GM12864 (cell line): ENCODE results near the gene TSPAN9.

Experiments
- DNase-seq: peaks from one replicate; pipeline ENCODE4 v3.0.0-alpha.2; 2011; ENCODE audit warnings: low read depth
- H3K4me3 ChIP-seq: 2 replicates; pipeline ENCODE4 v1.5.1; 2011; ENCODE audit warnings: mild to moderate bottlenecking, low read depth, low read length, control low read depth
- CTCF ChIP-seq: IDR thresholded peaks from 2 replicates; pipeline ENCODE4 v1.5.1; 2011; ENCODE audit warnings: low read depth, mild to moderate bottlenecking, moderate library complexity, low read length, control low read depth, inconsistent platforms; ENCODE audit errors: missing control alignments

TSPAN9 gene

GRCh38 chr12:3289702-3290101, 212.5 kb downstream of the TSPAN9 start:
- DNase-seq: no peak
- TF ChIP-seq CTCF: no peak
- H3K4me3 ChIP-seq: no peak overlapping the region

GRCh38 chr12:3291939-3292338, 214.8 kb downstream of the TSPAN9 start:
- DNase-seq: no peak
- no peak overlapping the region for H3K4me3 ChIP-seq
- TF ChIP-seq CTCF: no peak

GRCh38 chr12:3292677-3293412, 215.7 kb downstream of the TSPAN9 start:
- TF ChIP-seq CTCF: no peak
- no peak for DNase-seq
- H3K4me3 ChIP-seq: no peak overlapping the region

GRCh38 chr12:3293446-3294161, 216.4 kb downstream of the TSPAN9 start:
- H3K4me3 ChIP-seq: no peak overlapping the region
- no peak for DNase-seq
- TF ChIP-seq CTCF: no peak

GRCh38 chr12:3294481-3294911, 217.3 kb downstream of the TSPAN9 start:
- H3K4me3 ChIP-seq: no peak overlapping the region
- TF ChIP-seq CTCF: no peak
- DNase-seq: no peak

GRCh38 chr12:3295225-3295624, 218.0 kb downstream of the TSPAN9 start:
- no peak for DNase-seq
- TF ChIP-seq CTCF: no peak
- H3K4me3 ChIP-seq: no peak overlapping the region
